ENCODE results near the gene EIF4G3. TPM values are rescaled to one million over a fixed set of nuclear protein-coding genes. Genes with fewer than 3 reads are reported as not detected.

Gene EIF4G3
- total RNA-seq, 1 donor from 2014 or later, result 97.4 TPM

DNA sequence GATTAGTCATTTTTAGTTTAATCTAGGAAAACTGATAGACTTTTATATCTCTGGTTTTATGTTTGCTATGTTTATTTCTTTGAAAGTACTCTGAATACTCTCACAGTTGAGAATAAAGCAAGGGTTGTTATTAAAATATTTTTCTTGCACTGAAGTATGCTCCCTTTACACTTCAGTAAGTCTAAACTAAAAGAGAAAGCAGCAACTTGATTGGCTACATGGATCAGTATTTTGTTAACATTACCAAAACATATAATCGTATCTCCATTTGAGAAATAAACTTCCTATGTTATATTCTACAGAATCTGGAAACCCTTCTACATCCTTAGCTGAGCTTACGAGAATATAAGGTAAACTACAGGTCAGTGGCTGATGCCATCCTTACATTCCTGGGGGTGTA is 240.1 kb downstream of the EIF4G3 start:
- Mint-ChIP-seq H3K4me1 (ENCODE audit: low read depth) (no peaks in the 10 kb centered on the region), H3K9me3 (ENCODE audit: low read depth) (no peaks in the 10 kb centered on the region), H3K4me3 (ENCODE audit: low read depth) (no peak overlapping the region), H3K27me3 (no peaks in the 10 kb centered on the region), H3K36me3 (ENCODE audit: insufficient read depth) (peaks cover 16% of the 10 kb centered on the region), H3K27ac (no peak overlapping the region)
- TF ChIP-seq CTCF (IDR thresholded peaks at IDR 0.05; ENCODE audit: unreplicated experiment), result no peak
- DNase-seq (ENCODE audit: low spot score, unreplicated experiment), result no peak

- Mint-ChIP-seq H3K9me3 (ENCODE audit: low read depth) (no peaks in the 10 kb centered on the region), H3K4me1 (ENCODE audit: low read depth) (no peaks in the 10 kb centered on the region), H3K36me3 (ENCODE audit: insufficient read depth) (peaks cover 14% of the 10 kb centered on the region), H3K4me3 (ENCODE audit: low read depth) (no peak overlapping the region), H3K27me3 (no peaks in the 10 kb centered on the region), H3K27ac (no peak overlapping the region)
- no peak for DNase-seq (ENCODE audit: low spot score, unreplicated experiment)
- no peak for TF ChIP-seq CTCF (IDR thresholded peaks at IDR 0.05; ENCODE audit: unreplicated experiment)
Measured at GRCh38 chr1:20936216-20936615, 240.5 kb downstream of the EIF4G3 start.

DNA sequence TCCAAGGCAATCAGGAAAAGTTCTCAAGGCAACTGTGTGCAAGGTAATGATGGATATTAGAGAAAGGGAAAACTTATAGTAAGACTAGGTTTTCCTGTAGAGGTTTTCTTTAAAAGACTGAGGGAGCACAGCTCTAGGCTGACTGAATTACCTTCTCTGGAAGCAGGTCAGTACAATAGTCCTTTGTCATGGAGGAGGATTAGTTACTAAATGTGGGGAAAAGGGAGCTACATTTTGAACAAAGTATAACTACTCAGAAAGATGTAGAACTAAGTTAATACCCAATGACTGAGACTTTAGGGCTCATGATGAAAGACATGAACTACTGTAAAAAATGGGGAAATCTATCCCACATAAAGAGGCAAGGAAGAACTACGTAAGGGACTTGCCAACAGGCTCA is 241.0 kb downstream of the EIF4G3 start:
- no peak for DNase-seq (ENCODE audit: low spot score, unreplicated experiment)
- no peak overlapping the region for H3K4me3 Mint-ChIP-seq (ENCODE audit: low read depth)
- no peak for TF ChIP-seq CTCF (IDR thresholded peaks at IDR 0.05; ENCODE audit: unreplicated experiment)
- H3K9me3 Mint-ChIP-seq (ENCODE audit: low read depth), result no peaks in the 10 kb centered on the region
- no peak overlapping the region for H3K27ac Mint-ChIP-seq
- no peaks in the 10 kb centered on the region for H3K4me1 Mint-ChIP-seq (ENCODE audit: low read depth)
- H3K27me3 Mint-ChIP-seq, result no peaks in the 10 kb centered on the region
- H3K36me3 Mint-ChIP-seq (ENCODE audit: insufficient read depth), result peaks cover 14% of the 10 kb centered on the region

GRCh38 chr1:20932437-20932977 is 244.2 kb downstream of the EIF4G3 start:
- Mint-ChIP-seq H3K9me3 (ENCODE audit: low read depth) (no peaks in the 10 kb centered on the region), H3K36me3 (ENCODE audit: insufficient read depth) (peaks cover 21% of the 10 kb centered on the region), H3K27ac (no peak overlapping the region), H3K4me3 (ENCODE audit: low read depth) (no peak overlapping the region), H3K27me3 (no peaks in the 10 kb centered on the region), H3K4me1 (ENCODE audit: low read depth) (no peaks in the 10 kb centered on the region)
- DNase-seq (ENCODE audit: low spot score, unreplicated experiment), result no peak
- no peak for TF ChIP-seq CTCF (IDR thresholded peaks at IDR 0.05; ENCODE audit: unreplicated experiment)

- Mint-ChIP-seq H3K4me1 (ENCODE audit: low read depth) (no peaks in the 10 kb centered on the region), H3K4me3 (ENCODE audit: low read depth) (no peak overlapping the region), H3K9me3 (ENCODE audit: low read depth) (no peaks in the 10 kb centered on the region), H3K36me3 (ENCODE audit: insufficient read depth) (peaks cover 22% of the 10 kb centered on the region), H3K27ac (no peak overlapping the region), H3K27me3 (no peaks in the 10 kb centered on the region)
- no peak for TF ChIP-seq CTCF (IDR thresholded peaks at IDR 0.05; ENCODE audit: unreplicated experiment)
- DNase-seq (ENCODE audit: low spot score, unreplicated experiment), result no peak
Measured at GRCh38 chr1:20931930-20932436, 244.7 kb downstream of the EIF4G3 start.

All from progenitor cell of endocrine pancreas (in vitro differentiated cells).